ENCODE data around the gene ERO1B. TPM values are rescaled to one million over a fixed set of nuclear protein-coding genes. Genes with fewer than 3 reads are reported as not detected.

ERO1B gene
- polyA plus RNA-seq, 1 of the 3 experiments (the other 2 are of a cell fraction), result 0.79 TPM

- no peaks in the 10 kb centered on the region for H3F3A ChIP-seq (replicated peaks; ENCODE audit: insufficient read depth)
- no peak for DNase-seq
- no peak overlapping the region for H3K4me3 ChIP-seq (ENCODE audit: low read depth in 2 of 2, low read length in 1 of 2)
- H3K9me2 ChIP-seq, result no peaks in the 10 kb centered on the region
- H3K9me3 ChIP-seq, result no peaks in the 10 kb centered on the region
- no peaks in the 10 kb centered on the region for H4K20me1 ChIP-seq (ENCODE audit: insufficient read depth)
- no peak overlapping the region for H3K4me2 ChIP-seq
- no peak overlapping the region for H3K27ac ChIP-seq (ENCODE audit: low read depth in 2 of 2, low read length in 1 of 2)
- no peak for TF ChIP-seq YY1 (IDR thresholded peaks at IDR 0.05; ENCODE audit: low read depth)
- TF ChIP-seq MXI1 (IDR thresholded peaks at IDR 0.05; ENCODE audit: low read depth, low read length), result no peak
- TF ChIP-seq USF2 (IDR thresholded peaks at IDR 0.05; ENCODE audit: borderline replicate concordance, low read depth, low read length), result no peak
- TF ChIP-seq RAD21 (IDR thresholded peaks at IDR 0.05; ENCODE audit: low read length), result no peak
- no peak for TF ChIP-seq RCOR1 (IDR thresholded peaks at IDR 0.05; ENCODE audit: low read length)
- TF ChIP-seq CTCF (IDR thresholded peaks at IDR 0.05), result no peak
- no peak for TF ChIP-seq FOXJ3 (CRISPR knock-in tag; IDR thresholded peaks at IDR 0.05)
- H2AFZ ChIP-seq (ENCODE audit: low read depth), result no peak overlapping the region
- no peaks in the 10 kb centered on the region for H3K36me3 ChIP-seq (replicated peaks in 1 of 2; ENCODE audit: control insufficient read depth in 1 of 2, insufficient read depth in 2 of 2, low read length in 1 of 2)
- POLR2A ChIA-PET, result no interaction called here
- no peak overlapping the region for H3K9ac ChIP-seq
- no peaks in the 10 kb centered on the region for H3K4me1 ChIP-seq (ENCODE audit: control insufficient read depth in 1 of 2, insufficient read depth in 2 of 2, low read depth in 1 of 2, low read length in 1 of 2)
- H3K79me2 ChIP-seq (ENCODE audit: insufficient read depth), result no peaks in the 10 kb centered on the region
- CTCF ChIA-PET, result no interaction called here
- WGBS (ENCODE audit: low lambda C conversion rate), result 33% methylated on average over 2 of the region's 2 CpGs
- H3K27me3 ChIP-seq (ENCODE audit: insufficient read depth), result peaks cover 11% of the 10 kb centered on the region; the same call in 1 of the 2 replicates
These were observed 20.2 kb upstream of the ERO1B start for GRCh38 chr1:236301958-236302335.

GRCh38 chr1:236301080-236301957, 19.6 kb upstream of the ERO1B start:
- Histone ChIP-seq H4K20me1 (ENCODE audit: insufficient read depth) (no peaks in the 10 kb centered on the region), H3K27ac (ENCODE audit: low read depth in 2 of 2, low read length in 1 of 2) (no peak overlapping the region), H3K36me3 (replicated peaks in 1 of 2; ENCODE audit: control insufficient read depth in 1 of 2, insufficient read depth in 2 of 2, low read length in 1 of 2) (no peaks in the 10 kb centered on the region), H2AFZ (ENCODE audit: low read depth) (no peak overlapping the region), H3K27me3 (ENCODE audit: insufficient read depth) (peaks cover 11% of the 10 kb centered on the region; the same call in 1 of the 2 replicates), H3F3A (replicated peaks; ENCODE audit: insufficient read depth) (no peaks in the 10 kb centered on the region), H3K4me1 (ENCODE audit: control insufficient read depth in 1 of 2, insufficient read depth in 2 of 2, low read depth in 1 of 2, low read length in 1 of 2) (no peaks in the 10 kb centered on the region), H3K9me2 (no peaks in the 10 kb centered on the region), H3K4me3 (ENCODE audit: low read depth in 2 of 2, low read length in 1 of 2) (no peak overlapping the region), H3K9ac (no peak overlapping the region), H3K79me2 (ENCODE audit: insufficient read depth) (no peaks in the 10 kb centered on the region), H3K9me3 (no peaks in the 10 kb centered on the region), H3K4me2 (no peak overlapping the region)
- 73% methylated on average over 14 of the region's 16 CpGs for WGBS (ENCODE audit: low lambda C conversion rate)
- no peak for DNase-seq
- ChIA-PET CTCF (no interaction called here), POLR2A (no interaction called here)
- TF ChIP-seq NFIC (IDR thresholded peaks at IDR 0.05; ENCODE audit: borderline replicate concordance), result no peak
- no peak for TF ChIP-seq USF1 (IDR thresholded peaks at IDR 0.05; ENCODE audit: borderline replicate concordance, low read depth)
- TF ChIP-seq RCOR1 (IDR thresholded peaks at IDR 0.05; ENCODE audit: low read length), result no peak
- TF ChIP-seq ZBTB33 (IDR thresholded peaks at IDR 0.05; ENCODE audit: borderline replicate concordance, low read depth), result no peak
- no peak for TF ChIP-seq SMC3 (IDR thresholded peaks at IDR 0.05; ENCODE audit: low read depth, low read length)
- TF ChIP-seq FOXJ3 (CRISPR knock-in tag; IDR thresholded peaks at IDR 0.05), result no peak
- TF ChIP-seq NRF1 (IDR thresholded peaks at IDR 0.05; ENCODE audit: low read depth, low read length), result no peak
- TF ChIP-seq JUND (IDR thresholded peaks at IDR 0.05), result no peak
- TF ChIP-seq POLR2AphosphoS5 (IDR thresholded peaks at IDR 0.05; ENCODE audit: low read depth, low read length), result no peak
- TF ChIP-seq TEAD4 (IDR thresholded peaks at IDR 0.05; ENCODE audit: borderline replicate concordance, insufficient read depth), result no peak
- no peak for TF ChIP-seq RXRA (IDR thresholded peaks at IDR 0.05; ENCODE audit: borderline replicate concordance, low read depth)
- TF ChIP-seq SIN3A (IDR thresholded peaks at IDR 0.05; ENCODE audit: borderline replicate concordance, low read depth, low read length), result no peak
- no peak for TF ChIP-seq EZH2phosphoT487 (IDR thresholded peaks at IDR 0.05; ENCODE audit: borderline replicate concordance, low read depth)
- no peak for TF ChIP-seq USF2 (IDR thresholded peaks at IDR 0.05; ENCODE audit: borderline replicate concordance, low read depth, low read length)
- no peak for TF ChIP-seq MXI1 (IDR thresholded peaks at IDR 0.05; ENCODE audit: low read depth, low read length)

Data from SK-N-SH (cell line).